Measurements from ENCODE around the gene RCOR1.

DNA sequence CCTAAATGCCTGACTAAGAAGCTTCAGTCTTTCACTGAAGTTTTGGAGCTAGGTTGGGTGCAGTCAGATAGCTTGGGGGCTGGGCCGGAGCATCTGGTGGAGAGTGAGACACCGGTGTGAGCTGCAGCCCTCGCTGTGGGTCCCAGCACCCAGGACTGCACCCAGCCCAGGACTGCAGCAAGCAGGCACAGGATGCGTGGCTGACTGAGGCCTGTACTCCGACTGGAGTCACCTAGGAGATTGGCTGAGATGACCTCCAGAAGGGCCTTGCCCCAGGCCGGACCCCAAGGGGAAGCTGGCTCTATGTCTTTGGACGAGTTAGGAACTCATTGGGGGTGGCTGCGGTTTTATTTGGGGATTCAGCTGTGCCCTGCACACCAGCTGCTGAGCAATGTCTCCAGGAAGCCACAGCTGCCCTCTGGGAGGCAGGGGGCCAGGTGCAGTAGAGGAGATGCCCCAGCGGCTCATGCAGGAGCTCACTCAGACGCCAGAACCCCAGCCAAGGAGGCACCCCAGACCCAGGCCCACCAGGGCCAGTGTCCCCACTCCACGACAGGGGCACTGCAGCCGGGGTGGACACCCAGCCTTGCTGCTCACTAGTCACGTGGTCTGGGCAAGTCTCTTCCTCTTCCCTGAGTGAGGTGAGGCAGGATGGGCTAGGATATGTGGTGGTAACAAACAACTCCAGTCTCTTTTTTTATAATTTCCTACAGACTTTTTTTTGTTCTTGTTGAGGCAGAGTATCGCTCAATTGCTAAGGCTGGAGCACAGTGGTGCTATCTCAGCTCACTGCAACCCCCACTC lies 31.8 kb upstream of the RCOR1 start:
- TF ChIP-seq CTCF (IDR thresholded peaks at IDR 0.05; ENCODE audit: poor library complexity, severe bottlenecking) (no peak), EP300 (conservative IDR thresholded peaks at IDR 0.05; ENCODE audit: poor library complexity, severe bottlenecking) (no peak), EZH2 (IDR thresholded peaks at IDR 0.05; ENCODE audit: borderline replicate concordance, insufficient read depth, low read length, poor library complexity, severe bottlenecking) (no peak)

Measured in neural cell (in vitro differentiated cells).